OCI-LY1 (cell line): ENCODE data around the gene SMYD3.

ENCODE experiments used
- H2AFZ ChIP-seq: fragments of 200-600 bp; sonication (generic), shearing (Covaris generic); 2 replicates; pipeline ENCODE4 v1.6.0; 2014; ENCODE audit warnings: antibody characterized with exemption, mild to moderate bottlenecking, low read length
- H3F3A ChIP-seq: fragments of 200-600 bp; sonication (generic), shearing (Covaris generic); 2 replicates; pipeline ENCODE4 v1.6.0; 2014; ENCODE audit warnings: mild to moderate bottlenecking, antibody characterized with exemption, low read length, moderate library complexity; ENCODE audit not compliant: insufficient read depth
- H3K27ac ChIP-seq: fragments of 200-600 bp; sonication (generic); 2 replicates; pipeline ENCODE4 v1.5.1; 2014; ENCODE audit warnings: low read length, mixed run types, mild to moderate bottlenecking, low read depth; ENCODE audit not compliant: poor library complexity, severe bottlenecking
- H3K27me3 ChIP-seq: fragments of 200-600 bp; sonication (generic); 2 replicates; pipeline ENCODE4 v1.6.0; 2014; ENCODE audit warnings: antibody characterized with exemption, mild to moderate bottlenecking, low read length, moderate library complexity; ENCODE audit not compliant: insufficient read depth
- H3K36me3 ChIP-seq: fragments of 200-600 bp; sonication (generic); 2 replicates; pipeline ENCODE4 v1.6.1; 2014; ENCODE audit warnings: mild to moderate bottlenecking, antibody characterized with exemption, low read length, moderate library complexity, mixed read lengths; ENCODE audit not compliant: insufficient read depth
- H3K4me1 ChIP-seq: fragments of 200-600 bp; sonication (generic); 2 replicates; pipeline ENCODE4 v1.5.1; 2014; ENCODE audit warnings: mild to moderate bottlenecking, low read length, moderate library complexity; ENCODE audit not compliant: insufficient read depth, severe bottlenecking
- H3K4me2 ChIP-seq: fragments of 200-600 bp; sonication (generic), shearing (Covaris generic); 2 replicates; pipeline ENCODE4 v1.6.1; 2014; ENCODE audit warnings: low read length
- H3K4me3 ChIP-seq: fragments of 200-600 bp; sonication (generic); 2 replicates; pipeline ENCODE4 v1.5.1; 2014; ENCODE audit warnings: low read length, low read depth, mild to moderate bottlenecking, mixed read lengths; ENCODE audit not compliant: poor library complexity, severe bottlenecking
- H3K79me2 ChIP-seq: fragments of 200-600 bp; shearing (Covaris generic); 2 replicates; pipeline ENCODE4 v1.6.1; 2016; ENCODE audit warnings: mixed run types, low read length, mixed read lengths; ENCODE audit not compliant: insufficient read depth
- H3K9ac ChIP-seq: fragments of 200-600 bp; sonication (generic), shearing (Covaris generic); 2 replicates; pipeline ENCODE4 v1.6.1; 2014; ENCODE audit warnings: mild to moderate bottlenecking, low read length, mixed read lengths
- H3K9me2 ChIP-seq: fragments of 200-600 bp; sonication (generic), shearing (Covaris generic); 2 replicates; pipeline ENCODE4 v1.6.1; 2014; ENCODE audit warnings: low read depth, mild to moderate bottlenecking, low read length, mixed read lengths
- H3K9me3 ChIP-seq: fragments of 200-600 bp; shearing (Covaris generic); 2 replicates; pipeline ENCODE4 v1.6.1; 2014; ENCODE audit warnings: low read length, mixed read lengths
- H4K20me1 ChIP-seq: fragments of 200-600 bp; sonication (generic), shearing (Covaris generic); 2 replicates; pipeline ENCODE4 v1.6.0; 2016; ENCODE audit warnings: mild to moderate bottlenecking, low read length; ENCODE audit not compliant: insufficient read depth
- CTCF ChIP-seq: fragments of 200-600 bp; sonication (generic), shearing (Covaris generic); IDR thresholded peaks from 2 replicates; pipeline ENCODE4 v1.5.1; 2017; ENCODE audit warnings: mild to moderate bottlenecking, antibody characterized with exemption, low read length, moderate library complexity, mixed read lengths
- EZH2 ChIP-seq: fragments of 200-600 bp; sonication (generic), shearing (Covaris generic); IDR thresholded peaks from 2 replicates; pipeline ENCODE4 v1.8.0; 2017; ENCODE audit warnings: borderline replicate concordance, mixed run types, mild to moderate bottlenecking, antibody characterized with exemption, low read length, moderate library complexity, mixed read lengths

Gene SMYD3

DNA sequence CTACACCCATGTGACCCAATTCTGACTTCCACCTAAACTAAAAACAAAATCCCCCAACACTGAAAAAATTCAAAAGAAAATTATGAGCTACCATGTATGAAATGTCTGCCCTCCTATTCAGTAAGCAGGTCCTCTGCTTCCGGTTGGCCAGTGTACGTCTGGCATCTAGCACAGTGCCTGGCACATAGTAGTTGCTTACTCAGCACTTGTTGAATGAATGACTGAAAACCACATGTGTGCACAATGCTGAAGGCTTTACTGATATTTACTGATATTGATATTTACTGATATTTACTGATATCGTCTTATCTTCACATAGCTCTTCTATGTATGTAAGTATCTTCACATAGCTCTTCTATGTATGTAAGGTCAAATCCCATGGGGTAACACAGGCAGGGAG, 642.2 kb downstream of the SMYD3 start:
- Histone ChIP-seq H3K27ac (no peak overlapping the region), H3K9me3 (no peaks in the 10 kb centered on the region), H3K4me1 (no peaks in the 10 kb centered on the region), H3K4me2 (no peak overlapping the region), H3K79me2 (no peaks in the 10 kb centered on the region), H3F3A (no peaks in the 10 kb centered on the region), H4K20me1 (no peaks in the 10 kb centered on the region), H3K36me3 (peaks cover 7% of the 10 kb centered on the region; the same call in 1 of the 2 replicates), H2AFZ (no peak overlapping the region), H3K27me3 (no peaks in the 10 kb centered on the region), H3K9me2 (no peaks in the 10 kb centered on the region), H3K9ac (no peak overlapping the region), H3K4me3 (no peak overlapping the region)
- TF ChIP-seq EZH2, result no peak
- TF ChIP-seq CTCF, result no peak

GRCh38 chr1:245863566-245864184, 643.4 kb downstream of the SMYD3 start:
- H3K9me3 ChIP-seq, result no peaks in the 10 kb centered on the region
- no peaks in the 10 kb centered on the region for H3K9me2 ChIP-seq
- no peak for TF ChIP-seq EZH2
- TF ChIP-seq CTCF, result no peak
- H3K4me3 ChIP-seq, result no peak overlapping the region
- H3K79me2 ChIP-seq, result no peaks in the 10 kb centered on the region
- H4K20me1 ChIP-seq, result no peaks in the 10 kb centered on the region
- no peaks in the 10 kb centered on the region for H3K4me1 ChIP-seq
- H3K9ac ChIP-seq, result no peak overlapping the region
- no peak overlapping the region for H3K27ac ChIP-seq
- H3K36me3 ChIP-seq, result peaks cover 7% of the 10 kb centered on the region; the same call in 1 of the 2 replicates
- no peak overlapping the region for H2AFZ ChIP-seq
- no peaks in the 10 kb centered on the region for H3K27me3 ChIP-seq
- no peaks in the 10 kb centered on the region for H3F3A ChIP-seq
- H3K4me2 ChIP-seq, result no peak overlapping the region

GRCh38 chr1:245862812-245863540, 644.1 kb downstream of the SMYD3 start:
- no peak overlapping the region for H3K9ac ChIP-seq
- peaks cover 7% of the 10 kb centered on the region; the same call in 1 of the 2 replicates for H3K36me3 ChIP-seq
- H3K4me2 ChIP-seq, result no peak overlapping the region
- H2AFZ ChIP-seq, result no peak overlapping the region
- H3K4me3 ChIP-seq, result no peak overlapping the region
- H3K79me2 ChIP-seq, result no peaks in the 10 kb centered on the region
- no peaks in the 10 kb centered on the region for H3K4me1 ChIP-seq
- no peaks in the 10 kb centered on the region for H3K9me3 ChIP-seq
- no peaks in the 10 kb centered on the region for H3K9me2 ChIP-seq
- H3F3A ChIP-seq, result no peaks in the 10 kb centered on the region
- no peaks in the 10 kb centered on the region for H3K27me3 ChIP-seq
- no peak overlapping the region for H3K27ac ChIP-seq
- no peaks in the 10 kb centered on the region for H4K20me1 ChIP-seq
- TF ChIP-seq CTCF (no peak), EZH2 (no peak)
